Measurements from ENCODE around the gene ZNF76. TPM values are rescaled to one million over a fixed set of nuclear protein-coding genes. Genes with fewer than 3 reads are reported as not detected.

Gene ZNF76
- total and polyA plus RNA-seq, 2 of the 13 experiments (the other 11 are each of a cell fraction or from before 2014, with no cell fraction given) = 13.2 to 26.4 TPM

GRCh38 chr6:35317483-35318195 is 58.1 kb downstream of the ZNF76 start (continued):
- no peak for TF ChIP-seq AGO1 (IDR thresholded peaks at IDR 0.05; ENCODE audit: low read depth, low read length, poor library complexity, severe bottlenecking)
- no peak for TF ChIP-seq ZKSCAN8 (CRISPR knock-in tag; IDR thresholded peaks at IDR 0.05; ENCODE audit: borderline replicate concordance)
- no peak for TF ChIP-seq ZNF7 (CRISPR knock-in tag; IDR thresholded peaks at IDR 0.05)
- TF ChIP-seq YY1 (IDR thresholded peaks at IDR 0.05; ENCODE audit: insufficient read depth, insufficient replicate concordance, low read depth, low read length) = no peak
- TF ChIP-seq ZNF280D (CRISPR knock-in tag; IDR thresholded peaks at IDR 0.05) = peak; percentile 4; the same call in 1 of the 2 replicates
- no peak for TF ChIP-seq ZC3H4 (CRISPR knock-in tag; IDR thresholded peaks at IDR 0.05; ENCODE audit: borderline replicate concordance)
- no peak for TF ChIP-seq XRCC5 (optimal IDR thresholded peaks at IDR 0.05; ENCODE audit: low read length)
- no peak for TF ChIP-seq HOXA7 (CRISPR knock-in tag; IDR thresholded peaks at IDR 0.05)
- no peak for TF ChIP-seq ZNF10 (CRISPR knock-in tag; IDR thresholded peaks at IDR 0.05; ENCODE audit: borderline replicate concordance, low read depth)
- TF ChIP-seq SUZ12 (IDR thresholded peaks at IDR 0.05; ENCODE audit: low read depth, low read length) = no peak
- TF ChIP-seq, protein P1, sequence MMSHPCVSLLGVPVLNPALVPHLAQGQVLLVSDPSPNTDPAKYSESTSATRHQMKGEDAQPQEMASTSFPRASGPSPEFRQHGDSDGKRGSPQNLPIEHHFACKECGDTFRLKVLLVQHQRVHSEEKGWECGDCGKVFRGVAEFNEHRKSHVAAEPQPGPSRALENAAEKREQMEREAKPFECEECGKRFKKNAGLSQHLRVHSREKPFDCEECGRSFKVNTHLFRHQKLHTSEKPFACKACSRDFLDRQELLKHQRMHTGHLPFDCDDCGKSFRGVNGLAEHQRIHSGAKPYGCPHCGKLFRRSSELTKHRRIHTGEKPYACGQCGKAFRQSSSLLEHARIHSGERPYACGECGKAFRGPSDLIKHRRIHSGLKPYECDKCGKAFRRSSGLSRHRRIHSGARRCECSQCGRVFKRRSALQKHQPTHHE (CRISPR knock-in tag; IDR thresholded peaks at IDR 0.05; ENCODE audit: borderline replicate concordance) = no peak
- no peak for TF ChIP-seq PLRG1 (conservative IDR thresholded peaks at IDR 0.05)
- TF ChIP-seq ARID5B (CRISPR knock-in tag; IDR thresholded peaks at IDR 0.05) = no peak
- no peak for TF ChIP-seq SALL2 (CRISPR knock-in tag; IDR thresholded peaks at IDR 0.05)
- 0 out of 2 replicates have a peak, but pooled peaks have one; percentile 64 for TF ChIP-seq ZNF737 (CRISPR knock-in tag; IDR thresholded peaks at IDR 0.05; ENCODE audit: borderline replicate concordance)
- no peak for TF ChIP-seq TBL1XR1 (IDR thresholded peaks at IDR 0.05; ENCODE audit: borderline replicate concordance, low read length, partially characterized antibody)
- TF ChIP-seq HES4 (CRISPR knock-in tag; IDR thresholded peaks at IDR 0.05; ENCODE audit: borderline replicate concordance) = 0 out of 2 replicates have a peak, but pooled peaks have one; percentile 10
- TF ChIP-seq KAT7 (CRISPR knock-in tag; IDR thresholded peaks at IDR 0.05; ENCODE audit: borderline replicate concordance) = no peak
- no peak for TF ChIP-seq HOXD1 (CRISPR knock-in tag; IDR thresholded peaks at IDR 0.05)
- TF ChIP-seq ZUFSP (CRISPR knock-in tag; IDR thresholded peaks at IDR 0.05; ENCODE audit: borderline replicate concordance) = no peak
